Sciatic nerve (tissue), 2 donors: Measurements from ENCODE around the gene MRPL37. TPM values are rescaled to one million over a fixed set of nuclear protein-coding genes. Genes with fewer than 3 reads are reported as not detected.

Source experiments
- ATAC-seq: fragments of 200-7000 bp; cut with Tn5 transposase; one replicate; pipeline ENCODE4 v1.9.1; 2020; ENCODE audit warnings: mild to moderate bottlenecking, moderate library complexity
- DNase-seq: peaks from one replicate; pipeline ENCODE4 v3.0.0-alpha.2; 2020; ENCODE audit warnings: low spot score
- intact Hi-C: fragments of 100-400 bp; cut with DNase I; formaldehyde crosslinking; loops from one replicate; pipeline ENCODE4 v1.14.2; 2022
- total RNA-seq: library from RNA; stranded (reverse); fragmentation: NEBNext Ultra II Directional; extraction: Animal tissue kit (Norgen Biotek cat#: 25700); gene quantifications from one replicate; pipeline ENCODE4 v1.2.1, GENCODE V29; 2021
- donor health status: DM: no; HTN: no; CAD: no.
- donor health status: DM: no; HTN: no; CAD: no.

MRPL37 gene
- total RNA-seq, 1 donor from 2014 or later, result 31.1 TPM

DNA sequence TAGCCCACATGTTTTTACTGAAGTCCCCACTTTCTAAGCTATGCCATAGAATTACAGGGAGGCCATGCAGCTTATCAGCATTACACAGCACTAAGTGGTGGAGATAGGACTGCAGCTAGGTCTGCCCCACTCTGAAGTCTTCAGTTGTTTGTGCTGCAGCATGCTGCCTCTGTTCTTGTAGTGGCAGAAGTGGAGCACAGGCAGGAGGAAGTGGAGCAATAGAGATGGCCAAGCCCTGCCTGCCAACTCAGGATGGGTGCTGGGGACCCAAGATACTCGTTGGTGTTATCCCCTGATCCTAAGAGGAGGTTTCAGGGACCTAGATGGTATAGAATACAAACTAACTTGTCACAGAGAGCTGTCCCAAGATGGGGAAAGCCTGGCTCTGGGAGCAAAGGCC is 12.9 kb downstream of the MRPL37 start:
- no peak for DNase-seq
- intact Hi-C loops, result no loop called here

GRCh38 chr1:54215523-54215922 is 15.6 kb downstream of the MRPL37 start:
- DNase-seq (no peak), ATAC-seq (no peak)
- intact Hi-C loops, result no loop called here

More for the DNA sequence above, 12.9 kb downstream of the MRPL37 start:
- no peak for ATAC-seq

- intact Hi-C loops, result no loop called here
- ATAC-seq (no peak), DNase-seq (no peak)
Observed at GRCh38 chr1:54218883-54219687, 19.1 kb downstream of the MRPL37 start.

- intact Hi-C loops, result no loop called here
- ATAC-seq (no peak), DNase-seq (no peak)
Observed at GRCh38 chr1:54219688-54220003, 19.7 kb downstream of the MRPL37 start.

DNA sequence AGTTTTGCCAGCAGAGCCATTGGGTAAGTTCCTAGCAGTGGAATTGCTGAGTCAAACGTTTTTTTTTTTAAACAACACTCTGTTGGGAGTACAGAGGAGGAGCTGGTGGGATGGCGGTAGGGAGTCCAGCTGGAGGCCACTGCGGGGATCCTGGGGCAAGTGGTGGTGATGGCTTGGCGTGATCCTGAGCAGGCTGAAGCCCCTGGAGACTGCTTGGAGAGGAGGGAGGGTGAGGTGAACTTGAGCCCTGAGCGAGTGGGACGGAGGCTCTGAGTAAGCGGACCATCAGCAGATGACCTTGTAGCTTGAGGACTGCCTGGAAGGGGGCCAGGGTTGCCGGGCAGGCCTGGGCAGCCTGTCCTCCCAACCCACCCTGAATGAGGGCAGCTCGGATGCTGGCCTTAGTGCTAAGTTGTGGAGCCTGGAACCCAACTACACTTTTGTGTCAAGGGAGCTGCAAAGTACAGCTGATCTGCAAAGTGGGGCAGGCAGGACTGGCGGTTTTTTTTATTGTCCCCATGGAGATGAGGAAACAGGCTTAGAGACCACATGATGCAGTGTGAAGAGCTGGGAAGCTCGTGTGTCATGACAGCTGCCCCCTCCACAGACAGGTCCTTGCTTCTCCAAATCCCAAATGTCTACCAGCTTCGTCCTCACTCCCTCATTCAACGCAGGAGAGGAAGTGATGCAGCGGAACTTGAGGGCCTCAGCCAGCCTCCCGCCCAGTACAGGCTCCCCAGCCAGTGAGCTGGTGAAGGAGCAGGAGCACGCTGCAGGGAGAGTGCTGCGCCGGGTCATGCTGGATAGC is 20.2 kb downstream of the MRPL37 start:
- intact Hi-C loops, result no loop called here
- ATAC-seq (peak; percentile 86), DNase-seq (peak; percentile 72)

- ATAC-seq (no peak), DNase-seq (no peak)
- intact Hi-C loops, result no loop called here
Observed at GRCh38 chr1:54221113-54221834, 21.3 kb downstream of the MRPL37 start.

DNA sequence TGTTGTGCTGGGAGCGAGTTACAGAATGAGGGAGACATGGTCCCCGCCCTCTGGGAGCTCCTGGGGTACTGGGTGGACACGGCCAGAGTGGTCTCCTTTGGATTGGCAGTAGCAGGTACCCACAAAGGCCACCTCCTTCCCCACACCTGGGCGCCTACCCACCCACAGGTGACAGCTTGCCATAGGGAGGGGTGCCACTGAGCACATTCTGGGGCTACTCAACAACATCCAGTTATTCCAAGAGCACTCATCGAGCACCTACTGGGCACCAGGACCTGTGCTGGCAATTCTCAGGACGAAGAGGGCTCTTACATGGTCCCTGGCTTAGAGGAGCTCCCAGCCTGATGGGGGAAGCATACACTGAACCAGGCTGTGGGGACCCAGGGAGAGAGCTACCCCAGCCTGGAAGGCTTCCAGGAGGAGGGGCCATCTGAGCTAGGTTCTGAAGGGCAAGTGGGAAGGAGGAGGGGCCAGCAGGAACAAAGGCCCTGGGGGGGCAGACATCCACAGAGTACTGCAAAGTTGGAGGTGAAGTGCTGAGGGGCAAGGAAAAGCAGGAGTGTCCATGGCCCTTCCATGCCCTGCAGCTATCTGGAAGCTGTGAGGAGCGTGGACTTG is 22.0 kb downstream of the MRPL37 start:
- intact Hi-C loops, result no loop called here
- ATAC-seq (no peak), DNase-seq (no peak)

DNA sequence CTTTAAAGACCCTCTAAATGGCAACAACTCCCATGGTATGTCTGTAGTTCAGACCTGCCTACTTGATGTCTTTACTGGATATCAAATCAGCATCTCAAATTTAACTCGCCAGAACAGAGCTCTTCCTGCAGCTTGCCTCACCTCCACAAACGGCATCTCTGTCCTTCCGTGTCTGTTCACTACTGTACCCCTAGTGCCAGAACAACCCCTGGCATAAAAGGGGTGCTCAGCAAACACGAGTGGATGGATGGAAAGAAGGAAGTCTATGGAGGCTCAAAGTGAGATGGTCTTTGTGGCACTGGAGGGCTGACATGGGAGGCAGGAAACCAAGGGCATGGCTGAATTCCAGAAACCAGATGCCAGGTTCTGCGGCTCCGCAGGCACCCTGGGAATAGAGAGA is 22.7 kb downstream of the MRPL37 start:
- intact Hi-C loops, result no loop called here
- ATAC-seq (no peak), DNase-seq (no peak)

DNA sequence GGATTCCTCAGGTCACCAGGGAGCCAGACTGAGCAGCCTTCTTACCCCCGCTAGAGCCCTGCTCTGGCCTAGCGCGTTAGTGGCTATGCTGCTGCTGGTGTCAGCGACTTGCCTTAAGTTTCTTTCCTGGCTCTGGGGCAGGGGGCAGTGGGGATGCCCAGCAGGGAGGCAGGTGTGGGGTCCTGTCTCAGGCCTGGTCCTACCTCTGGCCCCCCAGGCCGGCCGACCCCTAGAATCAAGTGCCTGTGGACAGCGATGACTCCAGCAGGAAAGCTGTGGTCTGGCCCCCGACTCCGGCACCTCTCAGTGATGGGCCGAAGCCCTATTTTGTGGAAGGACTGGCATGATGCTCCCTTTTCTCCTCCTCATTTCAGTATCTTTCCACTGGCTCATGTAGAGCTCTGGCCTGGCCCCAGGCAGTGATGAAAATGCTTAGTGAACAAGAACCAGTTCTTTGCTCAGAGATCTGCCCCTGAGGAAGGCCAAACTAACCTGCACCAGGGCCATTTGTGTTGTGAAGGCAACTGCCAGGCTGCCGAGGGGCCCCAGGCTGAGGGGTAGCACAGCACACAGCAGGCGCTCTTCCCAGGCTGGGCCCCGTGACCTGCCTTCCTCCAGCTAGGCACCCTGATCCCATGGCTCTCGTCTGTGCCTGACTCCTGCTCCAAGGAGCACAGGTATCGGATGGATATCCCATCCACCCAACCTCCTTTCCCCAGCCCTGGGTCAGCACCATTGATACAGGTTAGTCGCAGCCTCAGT is 23.7 kb downstream of the MRPL37 start:
- intact Hi-C loops, result no loop called here
- no peak for DNase-seq
- no peak for ATAC-seq

GRCh38 chr1:54224233-54224632 is 24.3 kb downstream of the MRPL37 start:
- no peak for ATAC-seq
- no peak for DNase-seq
- intact Hi-C loops, result no loop called here

DNA sequence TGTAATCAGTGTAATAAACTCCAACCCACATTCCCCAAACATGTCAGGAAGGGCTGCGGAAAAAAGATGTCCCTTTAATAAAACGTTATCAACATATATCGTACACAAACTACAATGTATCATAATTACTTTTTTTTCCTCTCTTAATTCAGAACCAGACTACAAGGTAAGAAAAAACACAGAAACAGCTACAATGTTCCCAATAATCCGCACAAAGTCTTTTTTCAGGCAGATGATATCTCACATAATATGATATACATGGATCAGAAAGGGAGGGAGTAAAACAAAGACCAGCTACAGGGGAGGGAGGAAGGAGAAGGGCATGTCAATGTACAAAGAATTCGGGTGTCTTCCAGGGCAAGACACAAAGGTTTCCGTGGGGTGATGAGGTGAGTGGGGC is 25.4 kb downstream of the MRPL37 start:
- intact Hi-C loops, result no loop called here
- ATAC-seq, result no peak

GRCh38 chr1:54225986-54226559 is 26.1 kb downstream of the MRPL37 start:
- intact Hi-C loops, result no loop called here
- DNase-seq, result no peak
- ATAC-seq, result no peak

More for the DNA sequence above, 25.4 kb downstream of the MRPL37 start:
- no peak for DNase-seq

DNA sequence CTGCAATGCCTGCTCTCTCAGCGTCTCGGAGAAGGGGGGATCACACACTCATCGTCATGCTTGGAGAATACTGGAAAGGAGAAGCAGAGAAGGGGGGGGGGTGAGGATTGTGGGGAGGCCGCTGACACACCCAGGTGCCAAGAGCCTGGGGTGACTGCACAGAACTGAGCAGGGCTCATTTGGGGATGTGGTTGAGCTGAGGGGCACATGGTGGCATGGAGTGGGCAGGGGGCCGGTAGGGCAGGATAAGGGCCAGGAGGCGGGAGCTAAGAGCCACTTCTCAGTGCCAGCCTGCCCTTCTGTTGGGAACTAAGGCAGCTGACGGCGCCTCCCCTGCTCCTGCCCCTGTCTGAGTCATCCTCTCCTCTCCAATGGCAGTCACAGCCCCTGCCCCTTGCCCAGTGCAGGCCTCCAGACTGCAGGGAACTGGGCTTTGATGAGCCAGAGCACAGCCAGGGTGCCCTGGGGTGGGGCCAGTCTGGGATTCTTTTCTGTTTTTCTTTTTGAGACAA is 27.2 kb downstream of the MRPL37 start:
- intact Hi-C loops, result no loop called here
- ATAC-seq (peak; percentile 36), DNase-seq (no peak)

GRCh38 chr1:54227891-54228310 is 27.9 kb downstream of the MRPL37 start:
- DNase-seq, result no peak
- intact Hi-C loops, result no loop called here
- no peak for ATAC-seq

GRCh38 chr1:54228638-54229079 is 28.7 kb downstream of the MRPL37 start:
- ATAC-seq, result peak; percentile 12
- intact Hi-C loops, result no loop called here
- no peak for DNase-seq

DNA sequence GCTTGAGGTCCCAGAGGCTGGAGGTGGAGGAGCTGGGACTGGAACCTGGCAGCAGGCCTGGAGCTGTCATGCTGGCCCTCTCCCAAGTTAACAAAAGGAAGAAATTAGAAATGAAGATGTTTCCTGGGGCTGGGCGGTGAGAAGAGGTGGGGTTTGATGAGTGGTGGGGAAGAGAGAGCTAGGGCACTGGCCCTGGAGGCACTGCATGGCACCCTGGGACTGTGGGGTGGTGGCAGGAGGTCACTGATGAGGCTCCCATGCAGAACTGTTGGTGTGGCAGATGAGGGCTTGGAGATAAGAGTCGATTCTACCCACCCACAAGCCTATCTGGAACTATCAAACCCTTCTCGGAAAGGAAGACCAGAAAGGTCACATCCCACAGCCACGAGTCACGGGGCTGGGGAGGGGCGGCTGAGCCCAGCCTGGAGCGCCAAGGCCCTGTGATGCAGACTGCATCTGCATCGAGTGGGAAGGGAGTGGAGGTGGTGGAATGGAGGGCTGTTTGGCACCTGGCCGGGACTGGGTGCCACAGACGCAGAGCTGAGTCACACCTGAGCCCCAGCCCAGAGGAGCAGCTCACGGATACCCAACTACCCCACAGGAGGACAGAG is 29.4 kb downstream of the MRPL37 start:
- ATAC-seq (peak; percentile 49), DNase-seq (no peak)
- intact Hi-C loops, result no loop called here

DNA sequence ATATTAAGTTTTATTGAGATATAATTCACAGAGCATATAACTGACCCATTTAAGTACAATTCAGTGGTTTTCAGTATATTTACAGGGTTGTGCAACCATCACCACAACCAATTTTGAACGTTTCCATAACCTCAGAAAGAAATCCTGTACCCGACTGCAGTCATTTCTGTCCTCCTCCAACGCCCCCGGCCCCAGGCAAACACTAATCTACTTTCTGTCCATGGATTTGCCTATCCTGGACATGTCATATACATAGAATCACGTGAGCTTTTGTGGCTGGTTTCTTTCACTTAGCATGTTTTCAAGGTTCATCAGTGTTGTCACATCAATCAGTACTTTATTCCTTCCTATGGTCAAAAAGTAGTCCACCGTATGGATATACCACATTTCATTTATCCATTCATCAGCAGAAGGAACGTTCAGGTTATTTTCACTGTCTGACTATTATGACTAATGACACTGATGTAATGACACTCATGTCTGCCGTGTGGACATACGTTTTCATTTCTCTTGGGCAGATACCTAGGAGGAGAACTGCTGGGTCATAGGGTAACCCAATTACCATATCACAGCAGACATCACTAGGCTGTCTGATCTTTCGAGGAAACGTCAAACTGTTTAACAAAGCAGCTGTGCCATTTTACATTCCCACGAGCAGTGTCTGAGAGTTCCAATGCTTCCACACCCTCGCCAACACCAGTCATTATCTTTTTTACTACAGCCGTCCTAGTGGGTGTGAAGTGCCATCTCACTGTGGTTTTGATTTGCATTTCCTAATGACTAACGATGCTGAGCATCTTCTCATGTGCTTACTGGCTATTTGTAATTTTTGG is 30.8 kb downstream of the MRPL37 start:
- ATAC-seq (no peak), DNase-seq (no peak)
- intact Hi-C loops, result no loop called here
